22Rv1 (cell line): Measurements from ENCODE around the gene PCGF2.
"Not testable (repeated sequence)": the region's sequence is repeated elsewhere in the genome, so short reads cannot be mapped to it uniquely, and the experiment has no call there.

ENCODE experiments used
- ZFX ChIP-seq: fragments of 450-650 bp; IDR thresholded peaks from 2 replicates; pipeline ENCODE4 v1.6.1; 2017; ENCODE audit warnings: antibody characterized with exemption, borderline replicate concordance
- TF ChIP-seq, protein P1 (sequence below): fragments of 450-650 bp; IDR thresholded peaks from 2 replicates; pipeline ENCODE4 v1.5.1; 2017; ENCODE audit warnings: mild to moderate bottlenecking

GRCh38 chr17:38790148-38790707, 42.1 kb upstream of the PCGF2 start:
- TF ChIP-seq, protein P1, sequence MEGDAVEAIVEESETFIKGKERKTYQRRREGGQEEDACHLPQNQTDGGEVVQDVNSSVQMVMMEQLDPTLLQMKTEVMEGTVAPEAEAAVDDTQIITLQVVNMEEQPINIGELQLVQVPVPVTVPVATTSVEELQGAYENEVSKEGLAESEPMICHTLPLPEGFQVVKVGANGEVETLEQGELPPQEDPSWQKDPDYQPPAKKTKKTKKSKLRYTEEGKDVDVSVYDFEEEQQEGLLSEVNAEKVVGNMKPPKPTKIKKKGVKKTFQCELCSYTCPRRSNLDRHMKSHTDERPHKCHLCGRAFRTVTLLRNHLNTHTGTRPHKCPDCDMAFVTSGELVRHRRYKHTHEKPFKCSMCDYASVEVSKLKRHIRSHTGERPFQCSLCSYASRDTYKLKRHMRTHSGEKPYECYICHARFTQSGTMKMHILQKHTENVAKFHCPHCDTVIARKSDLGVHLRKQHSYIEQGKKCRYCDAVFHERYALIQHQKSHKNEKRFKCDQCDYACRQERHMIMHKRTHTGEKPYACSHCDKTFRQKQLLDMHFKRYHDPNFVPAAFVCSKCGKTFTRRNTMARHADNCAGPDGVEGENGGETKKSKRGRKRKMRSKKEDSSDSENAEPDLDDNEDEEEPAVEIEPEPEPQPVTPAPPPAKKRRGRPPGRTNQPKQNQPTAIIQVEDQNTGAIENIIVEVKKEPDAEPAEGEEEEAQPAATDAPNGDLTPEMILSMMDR = not testable (repeated sequence)
- TF ChIP-seq ZFX = not testable (repeated sequence)
